Measurements from ENCODE around the gene LCE1A.

LCE1A gene

GRCh38 chr1:152827173-152827572 is at the start of gene LCE1A:
Gene LCE1A (plus strand): TSS chr1:152827473. CDS start chr1:152827473, 0 bp downstream.
- CTCF ChIA-PET = interaction anchor here (0.8 kb wide), 1 partner anchor 92 kb away, joined by 3 read pairs; no protein-coding TSS in a partner anchor

GRCh38 chr1:152777510-152778137 is 49.6 kb upstream of the LCE1A start:
- Histone ChIP-seq H3K4me1 (ENCODE audit: control insufficient read depth, insufficient read depth, low read length) (no peaks in the 10 kb centered on the region), H3K36me3 (ENCODE audit: control insufficient read depth in 2 of 2, insufficient read depth in 1 of 2, low read length in 2 of 2) (no peaks in the 10 kb centered on the region), H3K4me3 (ENCODE audit: low read depth, low read length) (no peak overlapping the region), H3K9me3 (ENCODE audit: control insufficient read depth, insufficient read depth, low read depth, low read length) (no peaks in the 10 kb centered on the region), H3K27ac (ENCODE audit: extremely low read depth, low read depth, low read length) (no peak overlapping the region)
- CTCF ChIA-PET = interaction anchor here (0.5 to 2.5 kb wide), 8 partner anchors 9 to 837 kb away, joined by 3 to 21 read pairs (median 3); no protein-coding TSS in a partner anchor
- POLR2A ChIA-PET = no interaction called here
- TF ChIP-seq ZNF433 (tag by site-specific recombination; IDR thresholded peaks at IDR 0.05; ENCODE audit: low read depth) = no peak
- TF ChIP-seq ZNF121 (tag by site-specific recombination; IDR thresholded peaks at IDR 0.05) = no peak
- no peak for TF ChIP-seq ZNF155 (tag by site-specific recombination; IDR thresholded peaks at IDR 0.05)

More at GRCh38 chr1:152827173-152827572, at the start of gene LCE1A:
- Histone ChIP-seq H3K4me3 (ENCODE audit: low read depth, low read length) (no peak within 1 kb of the TSS), H3K9me3 (ENCODE audit: control insufficient read depth, insufficient read depth, low read depth, low read length) (no peaks in the 10 kb centered on the region), H3K36me3 (ENCODE audit: control insufficient read depth in 2 of 2, insufficient read depth in 1 of 2, low read length in 2 of 2) (no peaks in the 10 kb centered on the region), H3K27ac (ENCODE audit: extremely low read depth, low read depth, low read length) (no peak within 1 kb of the TSS), H3K4me1 (ENCODE audit: control insufficient read depth, insufficient read depth, low read length) (no peaks in the 10 kb centered on the region)
- POLR2A ChIA-PET = no interaction called here
- TF ChIP-seq ZBTB26 (tag by site-specific recombination; optimal IDR thresholded peaks at IDR 0.05) (no peak), SP2 (tag by site-specific recombination; IDR thresholded peaks at IDR 0.05) (no peak), ZNF549 (tag by site-specific recombination; IDR thresholded peaks at IDR 0.05) (no peak), ZNF391 (tag by site-specific recombination; IDR thresholded peaks at IDR 0.05; ENCODE audit: borderline replicate concordance, low read depth) (no peak), ZNF529 (tag by site-specific recombination; IDR thresholded peaks at IDR 0.05; ENCODE audit: insufficient replicate concordance) (no peak), ZNF223 (tag by site-specific recombination; IDR thresholded peaks at IDR 0.05) (no peak), PBX3 (CRISPR knock-in tag; IDR thresholded peaks at IDR 0.05) (no peak), PRDM10 (tag by site-specific recombination; IDR thresholded peaks at IDR 0.05) (no peak), BCL6B (tag by site-specific recombination; IDR thresholded peaks at IDR 0.05) (no peak), ZNF626 (tag by site-specific recombination; IDR thresholded peaks at IDR 0.05) (no peak), ZNF514 (tag by site-specific recombination; IDR thresholded peaks at IDR 0.05) (no peak)
